Spinal cord (tissue), 10 donors: ENCODE results near the gene PRIM2. TPM values are rescaled to one million over a fixed set of nuclear protein-coding genes. Genes with fewer than 3 reads are reported as not detected.
"Not testable (repeated sequence)": the region's sequence is repeated elsewhere in the genome, so short reads cannot be mapped to it uniquely, and the experiment has no call there.

Experiments used
- DNase-seq, 6 donors: peaks; one replicate each; pipeline versions ENCODE4 v3.0.0 to v3.0.0-alpha.2; 2013 to 2015; ENCODE audit warnings: low spot score in 6 of 6, low read depth in 4 of 6
- H3K27ac ChIP-seq: one replicate; pipeline ENCODE4 v1.5.1; 2013; ENCODE audit warnings: low read depth, low read length, control low read depth
- H3K27me3 ChIP-seq: one replicate; pipeline ENCODE4 v1.6.1; 2013; ENCODE audit warnings: low read length; ENCODE audit not compliant: control insufficient read depth, insufficient read depth
- H3K36me3 ChIP-seq: one replicate; pipeline ENCODE4 v1.6.1; 2013; ENCODE audit warnings: low read length; ENCODE audit not compliant: control insufficient read depth, insufficient read depth
- H3K4me1 ChIP-seq: one replicate; pipeline ENCODE4 v1.6.1; 2013; ENCODE audit warnings: low read length; ENCODE audit not compliant: control insufficient read depth, insufficient read depth
- H3K4me3 ChIP-seq: one replicate; pipeline ENCODE4 v1.5.1; 2013; ENCODE audit warnings: low read depth, low read length, control low read depth
- H3K9me3 ChIP-seq: one replicate; pipeline ENCODE4 v1.6.1; 2013; ENCODE audit warnings: low read length; ENCODE audit not compliant: control insufficient read depth, insufficient read depth
- WGBS: methylation state at CpG from one replicate; pipeline ENCODE4 v1.1.5; 2013; ENCODE audit warnings: missing lambda C conversion rate; ENCODE audit not compliant: insufficient coverage; 5-methylcytosine and 5-hydroxymethylcytosine counted together
- polyA plus RNA-seq, 2 donors: library from polyadenylated mRNA; unstranded; fragments of 120-200 nt; gene quantifications; one replicate each; pipeline ENCODE4 v1.2.1, GENCODE V29; 2013; ENCODE audit not compliant: insufficient read length in 2 of 2
- total RNA-seq, 2 donors: library from RNA; depleted of rRNA in 1 of 2; stranded (reverse); fragments of 120-200 nt in 1 of 2; fragments of >200 nt in 1 of 2; gene quantifications; one replicate each; pipeline versions ENCODE4 v1.2.3 to v1.2.4, GENCODE V29; 2013 to 2014
- donor health status: healthy.

The PRIM2 gene
- total and polyA plus RNA-seq, 4 donors: 8.1 to 19.7 (median 13.6) TPM

GRCh38 chr6:57288136-57288535 lies 29.3 kb upstream of the PRIM2 start:
- not testable (repeated sequence) for H3K36me3 ChIP-seq, H3K4me3 ChIP-seq, H3K27me3 ChIP-seq, DNase-seq, H3K4me1 ChIP-seq, H3K27ac ChIP-seq, H3K9me3 ChIP-seq
- WGBS: 60% methylated on average over 12 of the region's 12 CpGs

DNA sequence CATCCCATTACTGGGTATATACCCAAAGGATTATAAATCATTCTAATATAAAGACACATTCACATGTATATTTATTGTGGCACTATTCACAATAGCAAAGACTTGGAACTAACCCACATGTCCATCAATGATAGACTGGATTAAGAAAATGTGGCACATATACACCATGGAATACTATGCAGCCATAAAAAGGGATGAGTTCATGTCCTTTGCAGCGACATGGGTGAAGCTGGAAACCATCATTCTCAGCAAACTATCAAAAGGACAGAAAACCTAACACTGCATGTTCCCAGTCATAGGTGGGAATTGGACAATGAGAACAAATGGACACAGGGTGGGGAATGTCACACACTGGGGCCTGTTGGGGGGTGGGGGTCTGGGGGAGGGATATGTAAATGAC lies 24.0 kb upstream of the PRIM2 start:
- H3K36me3 ChIP-seq, H3K4me3 ChIP-seq, H3K27me3 ChIP-seq, H3K9me3 ChIP-seq, H3K27ac ChIP-seq, H3K4me1 ChIP-seq, DNase-seq: not testable (repeated sequence)
- WGBS: no CpG with 5 or more reads among the region's 1 CpG

DNA sequence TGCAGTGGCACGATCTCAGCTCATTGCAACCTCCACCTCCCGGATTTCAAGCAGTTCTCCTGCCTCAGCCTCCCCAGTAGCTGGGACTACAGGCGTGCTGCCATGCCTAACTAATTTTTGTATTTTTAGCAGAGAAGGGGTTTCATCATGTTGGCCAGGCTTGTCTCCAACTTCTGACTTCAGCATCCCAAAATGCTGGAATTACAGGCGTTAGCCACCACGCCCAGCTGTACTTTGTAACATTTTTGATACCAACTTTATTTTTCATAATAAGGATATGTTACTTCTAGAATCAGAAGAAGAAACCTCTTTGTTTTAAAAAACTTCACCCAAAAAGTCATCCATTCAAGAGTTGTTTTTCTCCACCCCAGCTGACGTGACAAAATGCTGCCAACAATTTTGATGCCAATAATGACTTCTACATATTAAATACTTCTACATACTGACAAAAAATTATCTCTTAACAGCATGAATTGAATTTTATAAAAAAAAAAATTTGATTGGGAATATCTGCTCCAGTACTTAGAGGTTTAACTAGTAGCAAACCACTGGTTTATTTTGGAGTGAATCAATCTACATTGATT lies 22.5 kb upstream of the PRIM2 start:
- DNase-seq: peak in 1 of 6 donors; percentile 55
- WGBS: 68% methylated on average over 4 of the region's 6 CpGs
- Histone ChIP-seq H3K27me3 (no peaks in the 10 kb centered on the region), H3K4me1 (no peaks in the 10 kb centered on the region), H3K4me3 (no peak overlapping the region), H3K27ac (no peak overlapping the region), H3K36me3 (no peaks in the 10 kb centered on the region), H3K9me3 (no peaks in the 10 kb centered on the region)

DNA sequence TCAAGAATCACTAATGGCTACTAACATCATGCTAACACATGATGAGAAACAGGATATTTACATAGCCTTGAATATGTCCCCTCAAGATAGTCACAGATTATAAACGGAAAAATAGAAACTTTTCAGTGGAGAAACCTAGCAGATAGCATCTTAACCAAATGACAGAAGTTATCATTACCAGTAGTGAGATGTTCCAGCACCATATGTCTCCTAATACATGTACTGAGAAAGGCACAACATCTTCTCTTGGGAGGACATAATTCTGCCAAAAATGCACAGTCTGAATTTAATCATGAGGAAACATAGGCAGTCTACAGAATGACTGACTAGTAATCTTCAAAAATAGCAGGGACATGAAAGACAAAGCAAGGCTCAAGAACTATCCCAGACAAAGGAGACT lies 19.9 kb upstream of the PRIM2 start:
- Histone ChIP-seq H3K9me3 (no peaks in the 10 kb centered on the region), H3K27me3 (no peaks in the 10 kb centered on the region), H3K27ac (no peak overlapping the region), H3K4me3 (no peak overlapping the region), H3K36me3 (no peaks in the 10 kb centered on the region), H3K4me1 (no peaks in the 10 kb centered on the region)
- peak in 1 of 6 donors; percentile 20 for DNase-seq
- no CpG with 5 or more reads among the region's 1 CpG for WGBS

DNA sequence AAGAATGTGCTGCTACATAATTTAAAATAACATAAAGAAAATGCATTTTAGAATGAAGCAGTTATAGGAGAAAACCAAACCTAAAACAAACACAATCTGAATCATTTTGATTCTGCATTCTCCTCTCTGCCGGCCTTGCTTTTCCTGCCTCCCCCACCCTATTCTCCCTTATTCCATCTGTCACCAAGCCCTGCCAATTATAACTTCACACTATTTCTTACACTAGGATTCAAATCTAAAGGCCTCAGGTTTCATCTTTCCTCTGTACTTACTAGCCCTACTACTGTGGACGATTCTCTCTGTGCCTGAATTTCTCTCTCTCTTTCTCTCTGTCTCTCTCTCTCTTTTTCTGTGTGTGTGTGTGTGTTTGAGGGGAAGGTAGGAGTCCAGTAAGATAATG lies 18.7 kb upstream of the PRIM2 start:
- H3K27ac ChIP-seq: no peak overlapping the region
- WGBS: 40% methylated on average over 1 of the region's 2 CpGs
- peak in 1 of 6 donors; percentile 83 for DNase-seq

GRCh38 chr6:57301757-57302156 lies 15.7 kb upstream of the PRIM2 start:
- no CpG with 5 or more reads among the region's 1 CpG for WGBS
- H3K27me3 ChIP-seq: no peaks in the 10 kb centered on the region
- H3K9me3 ChIP-seq: no peaks in the 10 kb centered on the region
- no peak overlapping the region for H3K27ac ChIP-seq
- no peaks in the 10 kb centered on the region for H3K36me3 ChIP-seq
- no peaks in the 10 kb centered on the region for H3K4me1 ChIP-seq
- H3K4me3 ChIP-seq: no peak overlapping the region
- no peak for DNase-seq

More for the DNA sequence above, 18.7 kb upstream of the PRIM2 start:
- Histone ChIP-seq H3K27me3 (no peaks in the 10 kb centered on the region), H3K9me3 (no peaks in the 10 kb centered on the region), H3K4me3 (no peak overlapping the region), H3K36me3 (no peaks in the 10 kb centered on the region), H3K4me1 (no peaks in the 10 kb centered on the region)

DNA sequence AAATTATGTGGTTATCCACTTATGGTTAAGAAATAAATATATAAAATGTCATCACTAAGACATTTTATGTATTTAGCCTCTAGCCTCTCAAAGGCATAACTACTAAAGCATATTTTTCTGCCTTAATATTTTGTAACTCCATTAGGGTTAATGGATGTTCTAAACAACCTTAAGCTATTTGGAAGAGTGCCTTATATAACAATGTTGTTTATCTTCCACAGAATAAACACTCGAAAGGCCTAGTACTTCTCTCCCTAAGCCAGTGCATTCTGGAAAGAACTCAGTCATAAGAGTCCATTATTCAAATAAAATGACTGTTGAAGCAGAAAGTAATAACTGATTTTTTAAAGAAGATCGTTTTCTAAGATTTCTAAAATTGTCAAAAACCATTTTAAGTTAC lies 15.0 kb upstream of the PRIM2 start:
- no peaks in the 10 kb centered on the region for H3K4me1 ChIP-seq
- no peaks in the 10 kb centered on the region for H3K27me3 ChIP-seq
- DNase-seq: no peak
- no peaks in the 10 kb centered on the region for H3K36me3 ChIP-seq
- H3K27ac ChIP-seq: no peak overlapping the region
- no CpG with 5 or more reads among the region's 2 CpGs for WGBS
- no peaks in the 10 kb centered on the region for H3K9me3 ChIP-seq
- no peak overlapping the region for H3K4me3 ChIP-seq

- H3K4me3 ChIP-seq: no peak overlapping the region
- no peak for DNase-seq
- H3K27me3 ChIP-seq: no peaks in the 10 kb centered on the region
- no peak overlapping the region for H3K27ac ChIP-seq
- no peaks in the 10 kb centered on the region for H3K36me3 ChIP-seq
- H3K4me1 ChIP-seq: no peaks in the 10 kb centered on the region
- no peaks in the 10 kb centered on the region for H3K9me3 ChIP-seq
- WGBS: no CpG with 5 or more reads among the region's 1 CpG
These were observed 13.3 kb upstream of the PRIM2 start for GRCh38 chr6:57303931-57304681.

DNA sequence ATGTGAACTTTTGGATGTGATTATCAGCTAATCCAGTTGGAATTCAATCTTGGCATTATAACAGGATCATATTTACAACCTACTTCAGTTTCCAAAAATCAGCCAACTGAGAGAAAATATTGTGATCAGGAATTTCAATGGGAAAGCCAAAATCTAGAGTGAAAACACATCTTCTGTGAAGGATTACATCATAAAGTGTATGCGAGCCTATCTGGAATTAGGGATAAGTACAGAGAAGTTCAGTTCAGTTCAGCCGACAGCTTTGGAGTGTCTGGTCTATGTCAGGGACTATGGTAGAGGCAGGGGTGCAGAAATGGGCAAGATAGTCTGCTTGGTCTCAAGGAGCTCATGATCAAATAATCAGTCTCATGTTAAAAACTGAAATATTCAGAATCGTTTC lies 12.3 kb upstream of the PRIM2 start:
- no peaks in the 10 kb centered on the region for H3K4me1 ChIP-seq
- H3K27me3 ChIP-seq: no peaks in the 10 kb centered on the region
- no peak overlapping the region for H3K27ac ChIP-seq
- H3K4me3 ChIP-seq: no peak overlapping the region
- no peak for DNase-seq
- 89% methylated on average over 2 of the region's 3 CpGs for WGBS
- no peaks in the 10 kb centered on the region for H3K9me3 ChIP-seq
- H3K36me3 ChIP-seq: no peaks in the 10 kb centered on the region

GRCh38 chr6:57305761-57306160 lies 11.7 kb upstream of the PRIM2 start:
- Histone ChIP-seq H3K9me3 (no peaks in the 10 kb centered on the region), H3K36me3 (no peaks in the 10 kb centered on the region), H3K27me3 (no peaks in the 10 kb centered on the region), H3K4me1 (no peaks in the 10 kb centered on the region), H3K27ac (no peak overlapping the region), H3K4me3 (no peak overlapping the region)
- DNase-seq: no peak
- WGBS: no CpG with 5 or more reads among the region's 2 CpGs
